RWPE2 (cell line): ENCODE results near the gene MTOR.

Experiments
- ATAC-seq: fragments of 200-7000 bp; cut with Tn5 transposase; 3 replicates; pipeline ENCODE4 v1.9.1; 2021; ENCODE audit warnings: low read depth
- DNase-seq: peaks from one replicate; pipeline ENCODE4 v3.0.0-alpha.2; 2020; ENCODE audit warnings: low spot score
- H3K27ac ChIP-seq: fragments of 450-650 bp; 2 replicates; pipeline ENCODE4 v1.5.1; 2017; ENCODE audit warnings: mild to moderate bottlenecking; ENCODE audit not compliant: poor library complexity, severe bottlenecking
- H3K27me3 ChIP-seq: fragments of 250-450 bp; sonication (Bioruptor Pico); 2 replicates; pipeline ENCODE4 v1.5.1; 2021; ENCODE audit warnings: mild to moderate bottlenecking, moderate library complexity; ENCODE audit not compliant: insufficient read depth, poor library complexity, severe bottlenecking
- H3K36me3 ChIP-seq: fragments of 250-450 bp; sonication (Bioruptor Pico); 2 replicates; pipeline ENCODE4 v1.5.1; 2020; ENCODE audit warnings: low read depth, mild to moderate bottlenecking, moderate library complexity
- H3K4me1 ChIP-seq: fragments of 250-450 bp; sonication (Bioruptor Pico); 2 replicates; pipeline ENCODE4 v1.5.1; 2021; ENCODE audit warnings: mild to moderate bottlenecking, moderate library complexity; ENCODE audit not compliant: insufficient read depth, poor library complexity, severe bottlenecking
- H3K4me3 ChIP-seq: fragments of 250-450 bp; sonication (Bioruptor Pico); 2 replicates; pipeline ENCODE4 v1.5.1; 2021; ENCODE audit warnings: mild to moderate bottlenecking, moderate library complexity; ENCODE audit not compliant: severe bottlenecking
- H3K9me3 ChIP-seq: fragments of 250-450 bp; sonication (Bioruptor Pico); 2 replicates; pipeline ENCODE4 v1.5.1; 2021; ENCODE audit warnings: mild to moderate bottlenecking, moderate library complexity; ENCODE audit not compliant: severe bottlenecking
- CTCF ChIP-seq: fragments of 450-650 bp; IDR thresholded peaks from one replicate; pipeline ENCODE4 v1.5.1; 2017; ENCODE audit warnings: mild to moderate bottlenecking, moderate library complexity; ENCODE audit not compliant: poor library complexity, severe bottlenecking

The MTOR gene

GRCh38 chr1:11150326-11150725 lies 112.0 kb downstream of the MTOR start:
- ATAC-seq: no peak
- H3K27ac ChIP-seq: no peak overlapping the region
- peaks cover 54% of the 10 kb centered on the region for H3K36me3 ChIP-seq

GRCh38 chr1:11147197-11147770 lies 115.1 kb downstream of the MTOR start:
- H3K27me3 ChIP-seq: no peaks in the 10 kb centered on the region
- H3K36me3 ChIP-seq: peaks cover 56% of the 10 kb centered on the region
- DNase-seq (no peak), ATAC-seq (peak; percentile 84)
- H3K4me3 ChIP-seq: no peak overlapping the region
- H3K4me1 ChIP-seq: peaks cover 19% of the 10 kb centered on the region
- H3K9me3 ChIP-seq: no peaks in the 10 kb centered on the region
- TF ChIP-seq CTCF: no peak
- H3K27ac ChIP-seq: peak overlapping the region; percentile 39

More at GRCh38 chr1:11150326-11150725, 112.0 kb downstream of the MTOR start:
- DNase-seq: no peak
- Histone ChIP-seq H3K27me3 (no peaks in the 10 kb centered on the region), H3K4me1 (peaks cover 15% of the 10 kb centered on the region), H3K9me3 (no peaks in the 10 kb centered on the region), H3K4me3 (no peak overlapping the region)
- no peak for TF ChIP-seq CTCF

GRCh38 chr1:11145741-11146140 lies 116.6 kb downstream of the MTOR start:
- H3K27me3 ChIP-seq: no peaks in the 10 kb centered on the region
- H3K4me3 ChIP-seq: no peak overlapping the region
- no peak overlapping the region for H3K27ac ChIP-seq
- H3K36me3 ChIP-seq: peaks cover 54% of the 10 kb centered on the region
- no peak for TF ChIP-seq CTCF
- ATAC-seq: no peak
- no peaks in the 10 kb centered on the region for H3K9me3 ChIP-seq
- DNase-seq: no peak
- peaks cover 19% of the 10 kb centered on the region for H3K4me1 ChIP-seq

- no peak overlapping the region for H3K4me3 ChIP-seq
- H3K27me3 ChIP-seq: no peaks in the 10 kb centered on the region
- peak overlapping the region; percentile 20 for H3K27ac ChIP-seq
- no peaks in the 10 kb centered on the region for H3K9me3 ChIP-seq
- peaks cover 45% of the 10 kb centered on the region for H3K36me3 ChIP-seq
- DNase-seq (peak; percentile 62), ATAC-seq (peak; percentile 32; the same call in 1 of the 3 replicates)
- peaks cover 19% of the 10 kb centered on the region for H3K4me1 ChIP-seq
- TF ChIP-seq CTCF: no peak
These were observed 117.6 kb downstream of the MTOR start for GRCh38 chr1:11144570-11145256.

- peaks cover 46% of the 10 kb centered on the region for H3K36me3 ChIP-seq
- H3K27me3 ChIP-seq: no peaks in the 10 kb centered on the region
- no peak for ATAC-seq
- TF ChIP-seq CTCF: no peak
- peak overlapping the region; percentile 20 for H3K27ac ChIP-seq
- peaks cover 26% of the 10 kb centered on the region for H3K4me1 ChIP-seq
- H3K9me3 ChIP-seq: no peaks in the 10 kb centered on the region
- no peak overlapping the region for H3K4me3 ChIP-seq
- DNase-seq: no peak
These were observed 118.4 kb downstream of the MTOR start for GRCh38 chr1:11143907-11144306.
